K562 (cell line): Measurements from ENCODE around the gene TBX6. TPM values are rescaled to one million over a fixed set of nuclear protein-coding genes. Genes with fewer than 3 reads are reported as not detected.

Source experiments
- CCNT2 ChIP-seq: IDR thresholded peaks from 2 replicates; pipeline ENCODE4 v1.6.1; 2011; ENCODE audit warnings: borderline replicate concordance, low read depth, mild to moderate bottlenecking, moderate library complexity, mixed read lengths, low read length; ENCODE audit not compliant: insufficient read length; ENCODE audit errors: extremely low read depth
- GATA2 ChIP-seq: sonication (generic); formaldehyde crosslinking; IDR thresholded peaks from 2 replicates; pipeline ENCODE4 v1.4.0; 2020; ENCODE audit warnings: mild to moderate bottlenecking, missing genetic modification reagents
- HLTF ChIP-seq: fragments of 450-650 bp; IDR thresholded peaks from 2 replicates; pipeline ENCODE4 v1.6.1; 2016
- HMG20B ChIP-seq: fragments of 250-450 bp; sonication (Bioruptor Pico); IDR thresholded peaks from 2 replicates; pipeline ENCODE4 v1.5.0; 2021; ENCODE audit warnings: mild to moderate bottlenecking
- MCM3 ChIP-seq: fragments of 450-650 bp; IDR thresholded peaks from 2 replicates; pipeline ENCODE4 v1.6.1; 2016
- NEUROD1 ChIP-seq: fragments of 150-350 bp; IDR thresholded peaks from 2 replicates; pipeline ENCODE4 v1.6.1; 2014; ENCODE audit warnings: borderline replicate concordance, low read length, low read depth; ENCODE audit not compliant: partially characterized antibody
- NFATC3 ChIP-seq: fragments of 450-650 bp; IDR thresholded peaks from 2 replicates; pipeline ENCODE4 v1.6.1; 2017; ENCODE audit warnings: mild to moderate bottlenecking
- NFIC ChIP-seq: fragments of 450-650 bp; IDR thresholded peaks from 2 replicates; pipeline ENCODE4 v1.6.1; 2017; ENCODE audit warnings: mild to moderate bottlenecking, inconsistent platforms
- NR4A1 ChIP-seq, 2 experiments: fragments of 250-450 bp in 1 of 2; fragments of 450-650 bp in 1 of 2; sonication (Bioruptor Pico) in 1 of 2; IDR thresholded peaks; 2 replicates each; pipeline versions ENCODE4 v1.4.0 to v1.6.1; 2016 to 2020; ENCODE audit warnings: mild to moderate bottlenecking in 2 of 2, missing compliant biosample characterization in 1 of 2, missing genetic modification characterization in 1 of 2, moderate library complexity in 1 of 2
- NUFIP1 ChIP-seq: fragments of 450-650 bp; IDR thresholded peaks from 2 replicates; pipeline ENCODE4 v1.6.1; 2018; ENCODE audit not compliant: partially characterized antibody
- RBM14 ChIP-seq: fragments of 200-400 bp; formaldehyde crosslinking; IDR thresholded peaks from 2 replicates; pipeline ENCODE4 v1.6.1; 2018; ENCODE audit warnings: low read depth, mild to moderate bottlenecking, low read length, moderate library complexity, borderline replicate concordance; ENCODE audit not compliant: insufficient read depth
- SMAD1 ChIP-seq: fragments of 150-350 bp; IDR thresholded peaks from 2 replicates; pipeline ENCODE4 v1.6.1; 2014; ENCODE audit warnings: low read length, low read depth; ENCODE audit not compliant: partially characterized antibody
- SMARCA4 ChIP-seq: fragments of 450-650 bp; IDR thresholded peaks from 2 replicates; pipeline ENCODE4 v1.6.1; 2016
- SP1 ChIP-seq: sonication (generic); formaldehyde crosslinking; IDR thresholded peaks from 2 replicates; pipeline ENCODE4 v1.8.1; 2022; ENCODE audit warnings: mild to moderate bottlenecking, missing genetic modification reagents
- SREBF1 ChIP-seq: fragments of 150-350 bp; IDR thresholded peaks from 2 replicates; pipeline ENCODE4 v1.6.1; 2014; ENCODE audit warnings: antibody characterized with exemption, low read depth, low read length, borderline replicate concordance
- TARDBP ChIP-seq: fragments of 450-650 bp; IDR thresholded peaks from 2 replicates; pipeline ENCODE4 v1.6.1; 2016
- TRIM28 ChIP-seq: fragments of 450-650 bp; IDR thresholded peaks from 2 replicates; pipeline ENCODE4 v1.6.1; 2017
- ZNF277 ChIP-seq: fragments of 250-450 bp; sonication (Bioruptor Pico); IDR thresholded peaks from 2 replicates; pipeline ENCODE4 v1.8.0; 2022; ENCODE audit warnings: inconsistent platforms, mild to moderate bottlenecking, moderate library complexity, borderline replicate concordance
- ZNF408 ChIP-seq: fragments of 250-450 bp; sonication (Bioruptor Pico); IDR thresholded peaks from 2 replicates; pipeline ENCODE4 v1.4.0; 2020; ENCODE audit warnings: low read depth, mild to moderate bottlenecking, moderate library complexity
- ZNF436 ChIP-seq: fragments of 250-450, 450-650 bp; sonication (Bioruptor Pico); formaldehyde crosslinking; IDR thresholded peaks from 2 replicates; pipeline ENCODE4 v1.7.0; 2020; ENCODE audit warnings: mild to moderate bottlenecking
- ZNF518B ChIP-seq: fragments of 250-450 bp; sonication (Bioruptor Pico); IDR thresholded peaks from 2 replicates; pipeline ENCODE4 v1.5.0; 2021; ENCODE audit warnings: mild to moderate bottlenecking, moderate library complexity
- polyA plus RNA-seq, 8 experiments: library from polyadenylated mRNA; depleted of rRNA in 4 of 8; stranded (reverse) in 5 of 8; unstranded in 3 of 8; fragments of >200 nt; fragmentation: Nextera tagmentation in 2 of 8; fragmentation: Illumina TruSeq in 1 of 8; extraction: Ambion mirVana in 2 of 8; extraction: Trizol in 1 of 8; gene quantifications; 2 replicates each; pipeline versions ENCODE4 v1.2.1 to v1.2.3, GENCODE V29; 2011 to 2014; ENCODE audit warnings: inconsistent platforms in 1 of 8, missing spikeins in 1 of 8
- total RNA-seq, 7 experiments: library from RNA; depleted of rRNA in 6 of 7; stranded (reverse); fragments of >200 nt in 6 of 7; fragmentation: Illumina TruSeq in 2 of 7; extraction: Trizol in 2 of 7; gene quantifications; 2 replicates each; pipeline versions ENCODE4 v1.2.1 to v1.2.3, GENCODE V29; 2011 to 2021; ENCODE audit warnings: low replicate concordance in 1 of 7

Gene TBX6
- total and polyA plus RNA-seq, 9 of the 15 experiments (the other 6 are each of a cell fraction or from before 2014, with no cell fraction given) = 0.07 to 0.58 (median 0.11) TPM; not detected in 2

GRCh38 chr16:30063893-30064728, 27.6 kb downstream of the TBX6 start (continued):
- TF ChIP-seq ZNF518B (CRISPR knock-in tag) (no peak), NEUROD1 (no peak), CCNT2 (no peak), NFATC3 (no peak), SP1 (no peak), HMG20B (CRISPR knock-in tag) (no peak), NUFIP1 (no peak), NR4A1 (CRISPR knock-in tag; IDR thresholded peaks at IDR 0.05) (no peak), NR4A1 (tag; IDR thresholded peaks at IDR 0.05) (no peak; the same call in 1 of the 2 replicates), SREBF1 (no peak), HLTF (no peak), ZNF436 (CRISPR knock-in tag) (no peak), SMARCA4 (peak; percentile 33; the same call in 1 of the 2 replicates), RBM14 (no peak), ZNF277 (CRISPR knock-in tag) (no peak), TRIM28 (no peak), NFIC (no peak), MCM3 (no peak), SMAD1 (no peak), GATA2 (CRISPR knock-in tag) (no peak), TARDBP (no peak), ZNF408 (no peak)
